NCI-H1048 (cell line): ENCODE results near the gene NUP210.

Experiments
- DNase-seq: peaks from one replicate; lab custom pipeline; 2025; lab: John Stamatoyannopoulos, UW

Gene NUP210

DNA sequence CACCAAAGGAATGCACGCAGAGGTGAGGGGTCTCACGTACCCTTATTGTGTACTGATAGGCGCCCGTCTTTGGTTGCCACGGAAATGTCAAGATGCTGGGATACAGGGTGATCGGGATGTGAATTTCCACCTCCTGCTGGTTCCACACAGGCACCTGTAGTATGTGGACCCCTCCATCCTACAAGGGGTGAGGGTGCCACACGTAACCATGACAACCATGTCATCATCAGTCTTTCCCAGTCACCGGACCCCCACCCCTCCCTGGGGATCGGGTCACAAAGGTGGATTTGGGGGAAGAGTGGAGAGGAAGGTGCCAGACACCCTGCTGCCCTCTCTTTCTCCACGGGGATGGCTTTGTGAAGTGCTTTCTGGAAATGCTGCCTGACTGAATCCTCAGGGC is 44.7 kb downstream of the NUP210 start:
- DNase-seq, result no peak

- no peak for DNase-seq
These were observed 46.0 kb downstream of the NUP210 start for GRCh38 chr3:13373975-13374586.

GRCh38 chr3:13372656-13373055 is 47.5 kb downstream of the NUP210 start:
- DNase-seq, result no peak

DNA sequence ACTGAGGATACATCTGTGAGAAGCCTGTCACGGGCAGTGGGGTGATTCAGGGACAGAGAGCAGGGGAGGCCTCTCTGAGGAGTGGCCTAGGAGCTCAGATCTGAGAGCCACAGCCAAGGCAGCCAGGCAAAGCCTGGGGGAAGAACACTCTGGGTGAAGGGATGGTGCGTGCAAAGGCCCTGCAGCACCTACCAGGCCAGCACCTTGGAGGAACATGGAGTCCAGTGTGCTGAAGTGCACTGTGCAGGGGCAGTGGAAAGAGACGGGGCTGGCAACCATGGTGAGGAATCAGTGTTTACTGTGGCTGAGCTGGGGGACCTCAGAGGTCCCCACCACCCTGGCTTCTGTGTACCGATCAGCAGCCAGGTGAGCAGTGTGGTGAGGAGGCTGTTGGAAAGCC is 48.0 kb downstream of the NUP210 start:
- no peak for DNase-seq

DNA sequence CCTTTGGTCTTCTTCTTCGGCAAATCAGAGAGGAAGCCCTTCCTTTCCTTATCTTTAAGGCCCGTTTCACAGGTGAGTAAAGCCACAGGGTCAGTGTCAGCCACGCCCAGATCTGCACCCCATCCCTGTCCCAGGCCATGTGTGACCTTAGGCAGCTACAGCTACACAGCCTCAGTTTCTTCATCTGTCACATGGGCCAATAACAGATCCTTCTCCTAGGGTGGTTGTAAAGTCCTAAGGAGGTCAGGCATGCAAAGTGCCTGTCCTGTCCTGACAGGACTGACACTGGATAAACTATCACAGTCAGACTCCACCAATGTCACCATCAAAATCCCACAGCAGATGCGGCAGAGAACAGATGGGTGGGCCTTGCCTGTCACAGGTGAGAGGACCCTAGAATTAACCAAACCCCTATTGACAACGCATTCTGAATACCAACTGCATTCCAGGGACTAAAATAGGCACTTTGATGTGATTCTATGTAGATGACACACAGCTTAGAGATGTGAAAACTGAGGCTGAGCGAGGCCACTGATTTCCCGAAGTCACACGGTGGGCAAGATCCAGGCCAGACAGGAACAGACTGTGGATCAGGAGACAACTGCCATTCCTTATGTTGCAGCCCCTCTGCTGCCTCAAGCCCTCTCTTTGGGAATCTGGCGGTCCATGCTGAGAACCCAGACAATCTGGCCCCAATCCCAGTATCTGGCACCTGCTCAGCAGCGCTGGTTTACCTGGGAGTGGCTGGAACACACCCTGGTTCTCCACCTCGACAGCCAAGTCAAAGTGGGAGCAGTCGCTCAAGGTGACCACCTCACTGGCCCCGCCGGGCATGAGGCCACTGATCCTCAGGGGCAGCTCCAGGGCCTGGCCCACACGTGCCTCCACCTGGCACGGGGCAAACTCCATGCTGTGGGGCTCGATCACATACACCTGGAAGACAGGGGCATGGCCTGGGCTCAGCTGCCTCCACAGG is 48.7 kb downstream of the NUP210 start:
- DNase-seq, result no peak

GRCh38 chr3:13370609-13371008 is 49.5 kb downstream of the NUP210 start:
- DNase-seq, result no peak

GRCh38 chr3:13370055-13370454 is 50.1 kb downstream of the NUP210 start:
- DNase-seq, result no peak

GRCh38 chr3:13368834-13369233 is 51.3 kb downstream of the NUP210 start:
- DNase-seq, result no peak

DNA sequence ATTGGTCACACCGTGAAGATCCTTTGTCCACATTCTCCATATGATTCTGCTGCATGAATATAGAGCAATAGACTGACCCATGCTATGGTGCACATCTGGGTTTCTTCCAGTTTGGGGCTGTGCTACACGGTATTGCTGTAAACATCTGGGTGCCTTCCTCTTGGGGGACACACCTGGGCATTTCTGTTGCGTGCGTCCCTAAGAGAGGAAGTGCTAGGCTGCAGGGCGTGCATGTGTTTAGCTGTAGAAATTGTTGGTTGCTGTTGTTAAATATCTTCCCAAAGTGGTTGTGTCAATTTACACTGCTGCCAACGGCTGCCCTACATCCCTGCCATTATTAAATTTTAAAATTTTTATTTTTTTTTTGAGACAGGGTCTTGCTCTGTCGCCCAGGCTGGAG is 52.4 kb downstream of the NUP210 start:
- DNase-seq, result no peak

GRCh38 chr3:13365390-13366379 is 54.4 kb downstream of the NUP210 start:
- no peak for DNase-seq

- no peak for DNase-seq
These were observed 55.4 kb downstream of the NUP210 start for GRCh38 chr3:13364602-13365271.

DNA sequence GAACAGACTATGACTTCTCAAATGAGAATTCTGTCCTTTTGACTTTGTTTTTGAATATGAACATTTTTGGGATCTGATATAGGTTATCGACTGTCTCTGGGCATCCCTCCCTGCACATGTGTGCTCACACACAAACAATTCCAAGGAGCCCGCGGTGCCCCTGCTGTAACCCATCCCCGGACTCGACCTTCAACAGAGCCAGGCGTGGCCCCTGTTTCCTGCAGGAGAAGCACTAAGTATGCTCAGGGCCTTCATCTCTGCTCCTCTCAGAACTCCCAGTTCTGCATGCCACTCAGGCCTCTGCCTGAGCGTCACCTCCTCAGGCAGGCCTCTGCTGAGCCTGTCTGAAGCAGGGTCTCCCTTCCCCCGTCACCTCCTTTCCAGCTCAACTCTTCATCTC is 57.6 kb downstream of the NUP210 start:
- no peak for DNase-seq

DNA sequence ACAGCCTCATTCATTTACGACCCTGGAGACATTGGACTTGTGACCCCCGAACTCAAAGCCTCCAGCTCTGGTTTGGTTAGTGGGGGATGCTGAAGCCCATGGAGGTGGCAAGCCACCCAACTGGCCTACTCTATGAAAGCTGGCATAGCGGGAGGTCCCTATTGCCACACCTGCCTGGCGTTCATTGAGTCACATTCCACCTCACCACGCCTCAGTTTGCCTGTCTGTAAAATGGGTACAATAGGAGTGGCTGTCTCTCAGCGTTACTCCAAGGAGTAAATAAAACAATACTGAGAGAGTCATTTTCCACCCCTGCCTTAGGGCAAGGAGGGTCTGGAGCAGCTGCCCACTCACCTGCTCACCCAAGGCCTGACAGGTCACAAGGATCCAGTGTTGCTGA is 60.2 kb downstream of the NUP210 start:
- DNase-seq, result no peak

GRCh38 chr3:13358643-13359042 is 61.5 kb downstream of the NUP210 start:
- no peak for DNase-seq

DNA sequence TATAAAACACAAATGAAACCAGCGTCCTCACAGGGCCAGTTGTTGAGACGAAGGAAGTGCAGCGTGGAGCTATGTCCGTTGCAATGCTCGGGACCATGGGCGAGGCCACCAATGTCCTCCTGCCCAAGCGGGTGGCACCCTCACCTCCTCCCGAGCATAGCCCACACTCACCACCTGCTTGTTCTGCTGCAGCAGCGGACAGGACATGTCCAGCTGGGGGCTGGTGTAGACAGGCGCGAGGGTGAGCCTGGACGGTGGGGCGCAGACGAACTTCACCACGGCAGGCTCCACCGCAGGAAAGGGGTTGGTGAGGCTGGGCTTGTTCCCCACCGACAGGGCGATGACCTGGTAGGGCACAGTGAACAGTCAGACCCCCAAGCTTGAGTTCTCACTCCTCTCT is 62.1 kb downstream of the NUP210 start:
- DNase-seq, result no peak

- no peak for DNase-seq
These were observed 63.0 kb downstream of the NUP210 start for GRCh38 chr3:13357074-13357473.

DNA sequence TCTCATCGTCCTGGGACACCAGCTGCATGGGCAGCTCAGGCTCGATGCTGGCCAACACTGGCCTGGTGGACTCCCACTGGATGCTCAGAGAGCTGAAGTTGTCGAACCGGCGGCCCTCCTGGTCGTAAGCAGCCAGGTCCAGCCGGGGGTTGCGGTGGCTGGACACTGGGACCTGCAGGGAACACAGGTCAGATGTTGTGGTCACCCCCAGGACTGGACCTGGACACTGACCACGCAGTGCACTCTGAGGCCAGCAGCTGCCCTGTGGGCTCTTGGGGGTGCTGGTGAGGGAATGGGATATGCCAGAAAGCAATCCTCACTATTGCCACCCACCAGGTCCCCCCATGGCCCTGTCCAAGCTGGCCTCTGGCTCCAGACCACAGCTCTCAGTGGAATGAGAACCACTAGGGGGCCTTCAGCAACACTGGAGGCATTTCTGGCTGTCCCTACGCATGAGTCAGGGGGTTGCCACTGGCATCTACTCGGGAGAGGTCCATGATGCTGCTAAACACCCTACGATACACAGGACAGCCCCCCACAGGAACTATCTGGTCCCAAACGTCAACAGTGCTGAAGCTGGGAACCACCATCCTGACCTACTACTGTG is 66.1 kb downstream of the NUP210 start:
- no peak for DNase-seq

- no peak for DNase-seq
These were observed 66.6 kb downstream of the NUP210 start for GRCh38 chr3:13353506-13353905.

DNA sequence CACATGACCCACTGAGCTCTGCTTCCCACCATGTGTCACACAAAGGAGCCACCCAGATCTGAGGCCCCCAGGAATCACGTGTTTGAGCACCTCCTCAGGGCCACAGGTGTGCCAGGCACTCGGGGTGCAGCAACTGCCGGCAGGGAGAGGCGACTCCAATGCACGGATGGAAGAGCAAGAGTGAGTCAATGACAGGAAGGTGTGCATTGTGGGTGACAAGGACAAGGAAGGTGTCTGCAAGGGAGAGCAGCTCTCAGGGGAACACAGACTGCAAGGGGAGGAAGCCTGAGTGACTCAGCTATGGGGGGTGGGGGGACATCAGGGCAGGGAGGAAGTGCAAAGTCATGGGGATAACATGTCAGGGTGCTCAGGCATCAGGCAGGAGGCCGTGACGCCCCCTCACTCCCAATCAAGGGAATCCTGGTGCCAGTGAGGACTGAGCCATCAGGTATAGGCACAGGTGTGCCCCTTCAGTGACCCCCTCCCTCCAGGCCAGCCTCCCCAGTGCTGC is 67.4 kb downstream of the NUP210 start:
- DNase-seq, result no peak

GRCh38 chr3:13349823-13350222 is 70.3 kb downstream of the NUP210 start:
- DNase-seq, result no peak
